Measurements from ENCODE around the gene CDH4.
A peak's percentile ranks its signal among the peaks of the same experiment; 100 is the strongest.

DNA sequence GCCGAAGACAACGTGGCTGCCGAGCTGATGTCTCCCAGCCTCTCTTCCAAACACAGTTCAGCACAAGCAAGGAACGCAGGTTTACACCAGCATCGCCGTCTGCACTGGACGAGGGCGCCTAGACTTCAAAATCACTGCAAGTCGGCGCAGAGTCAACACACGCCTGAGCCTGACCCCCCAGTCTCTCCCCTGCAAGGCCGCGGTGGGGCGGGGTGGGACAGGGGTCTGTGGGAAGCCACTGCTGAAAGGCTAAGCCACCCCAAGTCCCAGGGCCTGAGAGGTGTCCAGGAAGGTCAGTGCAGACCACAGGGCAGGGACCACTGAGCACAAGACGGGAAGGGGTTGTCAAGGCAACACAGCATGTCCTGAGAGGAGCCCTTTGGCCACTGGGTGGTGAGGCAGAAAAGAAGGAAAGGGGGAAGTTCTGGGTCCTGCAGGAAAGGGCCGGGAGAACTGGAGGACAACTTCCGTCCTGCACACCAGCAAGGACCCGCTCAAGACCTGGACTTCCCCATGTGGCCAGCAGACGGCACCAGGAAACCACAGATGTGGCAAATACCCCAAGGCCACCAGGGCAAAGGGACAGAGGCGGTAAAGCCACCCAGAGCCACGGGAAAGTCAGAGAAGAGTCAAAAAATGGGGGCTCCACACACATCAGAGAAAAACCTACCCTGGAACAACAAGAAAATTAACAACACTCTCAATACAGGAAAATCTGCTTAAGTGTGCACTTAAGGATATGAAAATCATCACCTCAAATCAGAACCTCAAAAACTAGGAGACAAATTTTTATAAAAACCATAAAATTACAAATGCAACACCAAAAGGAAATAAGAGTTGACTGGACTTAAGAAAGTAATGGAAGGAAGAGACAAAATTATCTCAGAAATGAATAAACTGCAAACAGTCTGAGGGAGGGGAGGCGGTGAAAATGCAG, 728.9 kb downstream of the CDH4 start:
- TF ChIP-seq EZH2 (IDR thresholded peaks at IDR 0.05), result no peak
- TF ChIP-seq, protein P1, sequence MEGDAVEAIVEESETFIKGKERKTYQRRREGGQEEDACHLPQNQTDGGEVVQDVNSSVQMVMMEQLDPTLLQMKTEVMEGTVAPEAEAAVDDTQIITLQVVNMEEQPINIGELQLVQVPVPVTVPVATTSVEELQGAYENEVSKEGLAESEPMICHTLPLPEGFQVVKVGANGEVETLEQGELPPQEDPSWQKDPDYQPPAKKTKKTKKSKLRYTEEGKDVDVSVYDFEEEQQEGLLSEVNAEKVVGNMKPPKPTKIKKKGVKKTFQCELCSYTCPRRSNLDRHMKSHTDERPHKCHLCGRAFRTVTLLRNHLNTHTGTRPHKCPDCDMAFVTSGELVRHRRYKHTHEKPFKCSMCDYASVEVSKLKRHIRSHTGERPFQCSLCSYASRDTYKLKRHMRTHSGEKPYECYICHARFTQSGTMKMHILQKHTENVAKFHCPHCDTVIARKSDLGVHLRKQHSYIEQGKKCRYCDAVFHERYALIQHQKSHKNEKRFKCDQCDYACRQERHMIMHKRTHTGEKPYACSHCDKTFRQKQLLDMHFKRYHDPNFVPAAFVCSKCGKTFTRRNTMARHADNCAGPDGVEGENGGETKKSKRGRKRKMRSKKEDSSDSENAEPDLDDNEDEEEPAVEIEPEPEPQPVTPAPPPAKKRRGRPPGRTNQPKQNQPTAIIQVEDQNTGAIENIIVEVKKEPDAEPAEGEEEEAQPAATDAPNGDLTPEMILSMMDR (IDR thresholded peaks at IDR 0.05), result peak; percentile 46

Measured in neural progenitor cell (in vitro differentiated cells).